GM12878 (cell line): Measurements from ENCODE around the gene ABI3. TPM values are rescaled to one million over a fixed set of nuclear protein-coding genes. Genes with fewer than 3 reads are reported as not detected.
A peak's percentile ranks its signal among the peaks of the same experiment; 100 is the strongest.

Experiments
- BMI1 ChIP-seq: fragments of 450-650 bp; IDR thresholded peaks from 2 replicates; pipeline ENCODE4 v1.6.1; 2016; ENCODE audit warnings: mild to moderate bottlenecking, moderate library complexity, borderline replicate concordance
- CEBPZ ChIP-seq: fragments of 150-350 bp; IDR thresholded peaks from 2 replicates; pipeline ENCODE4 v1.6.1; 2016; ENCODE audit warnings: low read depth, low read length
- CHD1 ChIP-seq: IDR thresholded peaks from 2 replicates; pipeline ENCODE4 v1.6.1; 2012; ENCODE audit warnings: low read depth, low read length, improper control_type of control experiment
- CREM ChIP-seq: IDR thresholded peaks from 2 replicates; pipeline ENCODE4 v1.6.1; 2014; ENCODE audit warnings: antibody characterized with exemption, low read depth
- IKZF2 ChIP-seq, 2 experiments: fragments of 450-650 bp; IDR thresholded peaks; 2 replicates each; pipeline ENCODE4 v1.6.1; 2017; ENCODE audit warnings: mild to moderate bottlenecking in 2 of 2, moderate library complexity in 2 of 2
- LARP7 ChIP-seq: fragments of 450-650 bp; IDR thresholded peaks from 2 replicates; pipeline ENCODE4 v1.6.1; 2017; ENCODE audit warnings: mild to moderate bottlenecking
- MXI1 ChIP-seq: fragments of 150-350 bp; IDR thresholded peaks from 2 replicates; pipeline ENCODE4 v1.6.1; 2011; ENCODE audit warnings: low read depth, mild to moderate bottlenecking, inconsistent platforms, low read length, improper control_type of control experiment
- NBN ChIP-seq: fragments of 450-650 bp; IDR thresholded peaks from 2 replicates; pipeline ENCODE4 v1.6.1; 2016
- NR2C2 ChIP-seq: IDR thresholded peaks from 2 replicates; pipeline ENCODE4 v1.6.1; 2011; ENCODE audit warnings: borderline replicate concordance, low read depth; ENCODE audit not compliant: control insufficient read depth, insufficient read length
- NR2F1 ChIP-seq: fragments of 450-650 bp; conservative IDR thresholded peaks from 2 replicates; pipeline ENCODE4 v1.6.1; 2017; ENCODE audit warnings: mild to moderate bottlenecking
- POLR2AphosphoS2 ChIP-seq: IDR thresholded peaks from 2 replicates; pipeline ENCODE4 v1.6.1; 2011; ENCODE audit warnings: low read depth, mild to moderate bottlenecking, low read length, improper control_type of control experiment, moderate library complexity
- PRDM15 ChIP-seq: fragments of 450-650 bp; formaldehyde crosslinking; IDR thresholded peaks from 2 replicates; pipeline ENCODE4 v1.4.0; 2020; ENCODE audit warnings: mild to moderate bottlenecking, moderate library complexity
- RAD51 ChIP-seq: fragments of 450-650 bp; IDR thresholded peaks from 2 replicates; pipeline ENCODE4 v1.6.1; 2016; ENCODE audit warnings: moderate library complexity, mild to moderate bottlenecking, inconsistent platforms
- RCOR1 ChIP-seq: conservative IDR thresholded peaks from 2 replicates; pipeline ENCODE4 v1.6.1; 2012; ENCODE audit warnings: low read depth, low read length, improper control_type of control experiment
- SMAD1 ChIP-seq: fragments of 450-650 bp; IDR thresholded peaks from 2 replicates; pipeline ENCODE4 v1.6.1; 2018; ENCODE audit warnings: mild to moderate bottlenecking, low read depth; ENCODE audit not compliant: partially characterized antibody
- SMAD5 ChIP-seq: IDR thresholded peaks from 2 replicates; pipeline ENCODE4 v1.6.1; 2016; ENCODE audit warnings: antibody characterized with exemption, low read depth
- SMARCA5 ChIP-seq: fragments of 450-650 bp; IDR thresholded peaks from 2 replicates; pipeline ENCODE4 v1.6.1; 2017; ENCODE audit warnings: mild to moderate bottlenecking
- STAT1 ChIP-seq: fragments of 450-650 bp; conservative IDR thresholded peaks from 2 replicates; pipeline ENCODE4 v1.6.1; 2014; ENCODE audit warnings: antibody characterized with exemption, mild to moderate bottlenecking
- TAF1 ChIP-seq: IDR thresholded peaks from 2 replicates; pipeline ENCODE4 v1.6.1; 2011; ENCODE audit warnings: mild to moderate bottlenecking, low read depth, low read length, borderline replicate concordance
- YY1 ChIP-seq: IDR thresholded peaks from 2 replicates; pipeline ENCODE4 v1.6.1; 2011; ENCODE audit warnings: low read depth, mild to moderate bottlenecking, low read length
- ZBED1 ChIP-seq: IDR thresholded peaks from 2 replicates; pipeline ENCODE4 v1.6.1; 2016; ENCODE audit warnings: borderline replicate concordance
- polyA plus RNA-seq, 11 experiments: library from polyadenylated mRNA; depleted of rRNA in 4 of 11; unstranded in 6 of 11; stranded (reverse) in 5 of 11; fragments of >200 nt; fragmentation: Nextera tagmentation in 4 of 11; fragmentation: Illumina TruSeq in 1 of 11; extraction: Ambion mirVana in 4 of 11; extraction: Trizol in 1 of 11; gene quantifications; 1 replicate in 1 of 11; 2 replicates in 10 of 11; pipeline versions ENCODE4 v1.2.1 to v1.2.3, GENCODE V29; 2011 to 2016; ENCODE audit warnings: inconsistent platforms in 2 of 11, missing spikeins in 2 of 11, low read depth in 1 of 11
- total RNA-seq, 4 experiments: library from RNA; depleted of rRNA in 3 of 4; stranded (reverse); fragments of >200 nt in 3 of 4; fragmentation: Illumina TruSeq in 1 of 4; extraction: Trizol in 1 of 4; gene quantifications; 2 replicates each; pipeline versions ENCODE4 v1.2.1 to v1.2.3, GENCODE V29; 2013 to 2021
- TF ChIP-seq, protein P1 (sequence below): fragments of 450-650 bp; IDR thresholded peaks from 2 replicates; pipeline ENCODE4 v1.6.1; 2016; ENCODE audit warnings: mild to moderate bottlenecking
- TF ChIP-seq, protein P2 (sequence below): fragments of 150-350 bp; IDR thresholded peaks from 2 replicates; pipeline ENCODE4 v1.6.1; 2014; ENCODE audit warnings: mild to moderate bottlenecking, low read depth, low read length

The ABI3 gene
- total and polyA plus RNA-seq, 10 of the 15 experiments (the other 5 are each of a cell fraction or from before 2014, with no cell fraction given), result 13.4 to 109 (median 51.1) TPM

- TF ChIP-seq, protein P1, sequence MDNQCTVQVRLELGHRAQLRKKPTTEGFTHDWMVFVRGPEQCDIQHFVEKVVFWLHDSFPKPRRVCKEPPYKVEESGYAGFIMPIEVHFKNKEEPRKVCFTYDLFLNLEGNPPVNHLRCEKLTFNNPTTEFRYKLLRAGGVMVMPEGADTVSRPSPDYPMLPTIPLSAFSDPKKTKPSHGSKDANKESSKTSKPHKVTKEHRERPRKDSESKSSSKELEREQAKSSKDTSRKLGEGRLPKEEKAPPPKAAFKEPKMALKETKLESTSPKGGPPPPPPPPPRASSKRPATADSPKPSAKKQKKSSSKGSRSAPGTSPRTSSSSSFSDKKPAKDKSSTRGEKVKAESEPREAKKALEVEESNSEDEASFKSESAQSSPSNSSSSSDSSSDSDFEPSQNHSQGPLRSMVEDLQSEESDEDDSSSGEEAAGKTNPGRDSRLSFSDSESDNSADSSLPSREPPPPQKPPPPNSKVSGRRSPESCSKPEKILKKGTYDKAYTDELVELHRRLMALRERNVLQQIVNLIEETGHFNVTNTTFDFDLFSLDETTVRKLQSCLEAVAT, result 0 out of 2 replicates have a peak, but pooled peaks have one; percentile 10
- TF ChIP-seq, protein P2, sequence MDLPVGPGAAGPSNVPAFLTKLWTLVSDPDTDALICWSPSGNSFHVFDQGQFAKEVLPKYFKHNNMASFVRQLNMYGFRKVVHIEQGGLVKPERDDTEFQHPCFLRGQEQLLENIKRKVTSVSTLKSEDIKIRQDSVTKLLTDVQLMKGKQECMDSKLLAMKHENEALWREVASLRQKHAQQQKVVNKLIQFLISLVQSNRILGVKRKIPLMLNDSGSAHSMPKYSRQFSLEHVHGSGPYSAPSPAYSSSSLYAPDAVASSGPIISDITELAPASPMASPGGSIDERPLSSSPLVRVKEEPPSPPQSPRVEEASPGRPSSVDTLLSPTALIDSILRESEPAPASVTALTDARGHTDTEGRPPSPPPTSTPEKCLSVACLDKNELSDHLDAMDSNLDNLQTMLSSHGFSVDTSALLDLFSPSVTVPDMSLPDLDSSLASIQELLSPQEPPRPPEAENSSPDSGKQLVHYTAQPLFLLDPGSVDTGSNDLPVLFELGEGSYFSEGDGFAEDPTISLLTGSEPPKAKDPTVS, result no peak
- peak; percentile 89 for TF ChIP-seq SMARCA5
- 0 out of 2 replicates have a peak, but pooled peaks have one; percentile 8 for TF ChIP-seq RAD51
- TF ChIP-seq PRDM15 (CRISPR knock-in tag), result no peak
- no peak for TF ChIP-seq BMI1
- TF ChIP-seq ZBED1, result no peak
- TF ChIP-seq POLR2AphosphoS2, result peak; percentile 65; the same call in 1 of the 2 replicates
- TF ChIP-seq YY1, result no peak
- no peak for TF ChIP-seq SMAD5
- no peak for TF ChIP-seq MXI1
- TF ChIP-seq RCOR1, result no peak
- TF ChIP-seq CREM, result no peak
- peak; percentile 81 for TF ChIP-seq NBN
- TF ChIP-seq IKZF2 (IDR thresholded peaks at IDR 0.05), result peak; percentile 44 to 53; a peak in 2 of 4 replicates
- no peak for TF ChIP-seq STAT1
- no peak for TF ChIP-seq LARP7
- TF ChIP-seq NR2C2, result no peak
- no peak for TF ChIP-seq SMAD1
- TF ChIP-seq TAF1, result no peak
- TF ChIP-seq CEBPZ, result no peak
- TF ChIP-seq CHD1, result no peak
- TF ChIP-seq NR2F1, result no peak
Measured at GRCh38 chr17:49214676-49215360, 4.3 kb downstream of the ABI3 start (continued).
